Measurements from ENCODE around the gene ALK.

ALK gene

DNA sequence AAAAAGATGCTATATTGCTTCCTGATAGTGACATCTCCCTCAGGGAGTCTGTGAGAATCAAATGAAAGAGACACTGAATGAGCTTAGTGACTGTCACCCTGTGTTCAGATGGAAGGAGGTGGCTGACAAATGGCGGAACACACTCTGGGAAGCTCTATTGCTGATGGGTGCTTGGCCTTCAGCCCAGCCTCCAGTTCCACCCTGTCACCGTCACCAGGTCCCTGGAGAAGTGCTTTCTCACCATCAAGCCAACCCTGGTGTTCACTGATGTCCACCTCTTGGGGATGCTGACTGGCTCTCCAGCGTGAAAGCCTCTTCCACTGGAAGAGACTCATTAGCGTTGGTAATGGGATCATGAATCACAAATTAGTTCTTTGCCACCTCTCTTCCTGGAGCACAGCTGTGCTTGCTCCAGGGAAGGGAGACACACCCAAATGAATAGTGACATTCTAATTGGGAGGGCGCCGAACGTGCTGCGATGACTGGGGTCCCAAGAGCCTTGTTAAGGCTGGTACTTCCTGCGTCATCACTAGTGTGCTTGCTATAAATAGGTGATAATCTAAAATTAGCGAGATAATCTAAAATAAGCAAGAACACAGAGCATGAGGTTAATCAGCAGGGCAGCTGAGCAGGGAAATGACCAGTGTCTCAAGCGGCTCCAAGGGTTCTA is 652.2 kb downstream of the ALK start:
- Histone ChIP-seq H3K27ac (no peak overlapping the region), H3K36me3 (no peaks in the 10 kb centered on the region), H3K4me3 (no peak overlapping the region), H3K27me3 (peaks cover 0 to 30% of the 10 kb centered on the region in 2 donors), H3K4me1 (no peaks in the 10 kb centered on the region), H3K9me3 (no peaks in the 10 kb centered on the region)
- intact Hi-C loops (cut with DNase I; ENCODE audit: low total_unique reads), result no loop called here
- DNase-seq, result peak in 1 of 2 donors; percentile 33
- TF ChIP-seq CTCF (IDR thresholded peaks at IDR 0.05), result no peak

DNA sequence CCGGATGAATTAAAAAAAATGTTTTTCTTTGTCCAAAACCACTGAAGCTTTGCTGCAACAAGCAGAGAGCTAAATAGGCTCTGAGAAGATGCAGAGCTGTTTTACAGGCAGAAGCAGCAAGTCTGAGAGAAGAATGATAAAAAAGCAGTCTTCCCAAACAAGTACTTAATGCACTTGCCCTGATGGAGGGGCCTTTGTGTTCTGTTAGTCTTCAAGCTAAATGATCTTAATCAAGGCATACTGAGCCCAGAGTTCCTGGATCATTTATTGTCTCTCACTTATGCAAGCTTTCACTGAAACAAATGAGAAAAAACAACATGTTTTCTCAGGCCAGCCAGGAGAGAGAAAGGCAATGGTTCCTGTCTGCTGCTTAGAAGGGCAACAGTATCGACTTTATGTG is 653.7 kb downstream of the ALK start:
- H3K4me1 ChIP-seq, result no peaks in the 10 kb centered on the region
- no peaks in the 10 kb centered on the region for H3K36me3 ChIP-seq
- no peak overlapping the region for H3K4me3 ChIP-seq
- H3K27me3 ChIP-seq, result peaks cover 0 to 21% of the 10 kb centered on the region in 2 donors
- no peaks in the 10 kb centered on the region for H3K9me3 ChIP-seq
- intact Hi-C loops (cut with DNase I; ENCODE audit: low total_unique reads), result no loop called here
- no peak overlapping the region for H3K27ac ChIP-seq
- no peak for DNase-seq
- no peak for TF ChIP-seq CTCF (IDR thresholded peaks at IDR 0.05)

GRCh38 chr2:29263886-29264285 is 657.5 kb downstream of the ALK start:
- no peaks in the 10 kb centered on the region for H3K9me3 ChIP-seq
- DNase-seq, result peak in 1 of 2 donors; percentile 23
- no peak overlapping the region for H3K27ac ChIP-seq
- no peaks in the 10 kb centered on the region for H3K36me3 ChIP-seq
- H3K27me3 ChIP-seq, result peaks cover 0 to 6% of the 10 kb centered on the region in 2 donors
- intact Hi-C loops (cut with DNase I; ENCODE audit: low total_unique reads), result no loop called here
- H3K4me3 ChIP-seq, result no peak overlapping the region
- no peaks in the 10 kb centered on the region for H3K4me1 ChIP-seq
- TF ChIP-seq CTCF (IDR thresholded peaks at IDR 0.05), result no peak

- no peaks in the 10 kb centered on the region for H3K36me3 ChIP-seq
- peak in 1 of 2 donors; percentile 1 for DNase-seq
- H3K9me3 ChIP-seq, result no peaks in the 10 kb centered on the region
- intact Hi-C loops (cut with DNase I; ENCODE audit: low total_unique reads), result no loop called here
- TF ChIP-seq CTCF (IDR thresholded peaks at IDR 0.05), result no peak
- no peak overlapping the region for H3K4me3 ChIP-seq
- H3K4me1 ChIP-seq, result no peaks in the 10 kb centered on the region
- H3K27me3 ChIP-seq, result peaks cover 0 to 3% of the 10 kb centered on the region in 2 donors
- no peak overlapping the region for H3K27ac ChIP-seq
Observed at GRCh38 chr2:29262681-29263260, 658.6 kb downstream of the ALK start.

DNA sequence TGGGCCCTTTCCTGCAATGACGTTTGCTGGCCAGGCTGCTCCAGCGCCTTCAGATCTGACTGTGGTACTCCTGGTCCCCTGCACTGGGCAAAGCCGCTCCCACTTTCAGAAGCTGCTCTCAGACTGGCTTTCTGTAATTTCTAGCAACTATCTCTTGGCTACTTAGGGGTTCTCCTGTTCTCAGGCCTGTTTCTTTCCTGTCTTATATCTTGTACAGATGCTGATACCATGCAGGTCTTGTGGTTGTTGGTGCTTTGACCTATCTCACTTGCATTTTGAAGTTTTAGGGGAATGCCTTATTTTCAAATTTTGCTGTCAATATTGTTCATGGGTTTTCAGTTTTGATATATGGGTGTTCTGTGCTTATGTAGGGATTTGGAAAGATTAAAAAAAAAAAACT is 660.4 kb downstream of the ALK start:
- intact Hi-C loops (cut with DNase I; ENCODE audit: low total_unique reads), result no loop called here
- Histone ChIP-seq H3K27ac (no peak overlapping the region), H3K36me3 (no peaks in the 10 kb centered on the region), H3K27me3 (peaks cover 0 to 6% of the 10 kb centered on the region in 2 donors), H3K9me3 (no peaks in the 10 kb centered on the region), H3K4me1 (no peaks in the 10 kb centered on the region), H3K4me3 (no peak overlapping the region)
- peak in 1 of 2 donors; percentile 5 for DNase-seq
- no peak for TF ChIP-seq CTCF (IDR thresholded peaks at IDR 0.05)

Measured in tibial artery (tissue), 4 donors.